ENCODE data around the gene ANK3. TPM values are rescaled to one million over a fixed set of nuclear protein-coding genes. Genes with fewer than 3 reads are reported as not detected.

ANK3 gene
- total RNA-seq, 2 experiments from 2014 or later, result 43.5 to 47.1 TPM

DNA sequence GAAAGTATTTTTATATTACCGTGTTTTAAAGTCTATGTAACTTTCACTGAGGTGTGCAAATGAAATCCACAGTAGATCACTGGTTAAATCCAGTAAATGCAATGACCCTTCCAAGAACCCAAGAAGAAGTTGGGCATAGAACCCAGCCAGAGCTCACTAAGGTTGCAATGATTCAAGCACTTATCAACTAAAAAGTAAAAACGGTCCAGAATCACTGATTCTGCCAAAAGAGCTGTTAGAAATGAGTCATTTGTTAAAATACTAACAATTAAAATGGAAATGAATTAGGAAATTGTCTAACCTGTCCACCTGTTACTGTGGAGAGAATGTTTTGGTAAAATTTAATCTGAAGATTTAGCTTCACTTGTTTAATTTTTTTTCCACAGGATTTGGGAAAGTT, 74.4 kb downstream of the ANK3 start:
- Mint-ChIP-seq H3K27me3 (no peaks in the 10 kb centered on the region), H3K36me3 (ENCODE audit: low read depth) (peaks cover 4% of the 10 kb centered on the region), H3K27ac (no peak overlapping the region), H3K9me3 (no peaks in the 10 kb centered on the region), H3K4me3 (no peak overlapping the region), H3K4me1 (peaks cover 17% of the 10 kb centered on the region)
- ChIA-PET CTCF (no interaction called here), POLR2A (no interaction called here)
- no peak for DNase-seq

DNA sequence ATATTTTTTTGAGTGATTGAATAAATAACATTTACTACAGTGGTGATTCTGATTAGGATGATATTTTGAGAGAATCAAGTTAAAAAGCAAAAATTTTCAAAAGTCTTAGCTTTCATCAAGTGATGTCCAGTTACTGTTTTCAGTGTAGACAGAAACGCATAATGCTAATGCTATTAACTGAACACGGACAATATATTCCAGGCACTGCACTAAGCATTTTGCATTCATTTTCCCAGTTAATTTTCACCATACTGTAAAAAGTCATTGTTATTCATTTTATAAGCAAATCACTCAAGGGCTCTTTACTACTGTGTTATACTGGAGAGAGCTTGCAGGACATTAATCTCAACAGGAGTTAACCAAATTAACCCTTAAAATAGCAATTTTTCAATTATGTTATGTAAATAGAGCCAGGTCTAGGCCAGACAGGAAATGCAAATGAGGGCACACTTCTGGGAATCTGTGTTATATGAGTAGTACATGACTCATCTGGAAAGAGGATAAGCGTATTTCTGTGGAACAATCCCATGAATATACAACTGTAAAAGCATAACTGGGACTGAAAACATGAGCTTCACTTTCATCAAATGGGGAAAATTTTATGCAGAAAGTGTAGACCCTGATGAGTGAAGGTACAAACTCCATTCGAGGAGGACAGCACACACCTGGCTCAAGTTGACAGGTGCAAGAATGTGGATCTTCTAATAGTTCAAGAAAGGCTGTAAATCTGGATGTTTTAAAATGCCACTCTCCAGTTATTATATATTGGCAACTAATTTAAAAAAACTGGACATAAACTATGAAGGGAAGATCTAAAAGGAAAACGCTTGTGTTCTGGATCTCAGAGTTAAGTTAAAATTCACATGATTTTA, 75.4 kb downstream of the ANK3 start:
- H3K4me3 Mint-ChIP-seq, result no peak overlapping the region
- H3K27me3 Mint-ChIP-seq, result no peaks in the 10 kb centered on the region
- H3K36me3 Mint-ChIP-seq (ENCODE audit: low read depth), result peaks cover 4% of the 10 kb centered on the region
- ChIA-PET CTCF (interaction anchor here (0.6 to 1.3 kb wide), 2 partner anchors 11 to 77 kb away, joined by 3 read pairs; no protein-coding TSS in a partner anchor), POLR2A (no interaction called here)
- peaks cover 17% of the 10 kb centered on the region for H3K4me1 Mint-ChIP-seq
- DNase-seq, result no peak
- no peak overlapping the region for H3K27ac Mint-ChIP-seq
- H3K9me3 Mint-ChIP-seq, result no peaks in the 10 kb centered on the region

DNA sequence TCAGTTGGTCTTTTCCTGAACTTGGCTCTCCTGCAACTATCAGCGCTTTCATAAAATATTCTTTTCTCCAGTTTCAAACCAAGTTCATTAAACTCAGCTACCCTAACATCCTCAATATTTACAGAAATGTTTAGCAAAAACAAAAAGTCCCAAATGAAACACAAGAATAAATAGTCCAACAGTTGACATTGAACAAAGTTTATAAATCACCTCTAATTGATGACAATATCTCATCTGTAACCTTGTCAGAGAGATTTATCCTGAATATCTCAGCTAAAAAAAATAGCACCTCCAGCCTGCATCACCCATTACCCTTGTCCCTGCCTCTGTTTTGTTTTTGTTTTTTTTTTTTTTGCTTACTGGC, 76.1 kb downstream of the ANK3 start:
- Mint-ChIP-seq H3K4me3 (no peak overlapping the region), H3K36me3 (ENCODE audit: low read depth) (peaks cover 4% of the 10 kb centered on the region), H3K4me1 (peaks cover 17% of the 10 kb centered on the region), H3K27me3 (no peaks in the 10 kb centered on the region), H3K9me3 (no peaks in the 10 kb centered on the region), H3K27ac (no peak overlapping the region)
- no peak for DNase-seq
- CTCF ChIA-PET, result interaction anchor here (1.3 kb wide), 1 partner anchor 11 kb away, joined by 3 read pairs; no protein-coding TSS in a partner anchor
- POLR2A ChIA-PET, result interaction anchor here (0.6 kb wide), 1 partner anchor 11 kb away, joined by 3 read pairs; no protein-coding TSS in a partner anchor

DNA sequence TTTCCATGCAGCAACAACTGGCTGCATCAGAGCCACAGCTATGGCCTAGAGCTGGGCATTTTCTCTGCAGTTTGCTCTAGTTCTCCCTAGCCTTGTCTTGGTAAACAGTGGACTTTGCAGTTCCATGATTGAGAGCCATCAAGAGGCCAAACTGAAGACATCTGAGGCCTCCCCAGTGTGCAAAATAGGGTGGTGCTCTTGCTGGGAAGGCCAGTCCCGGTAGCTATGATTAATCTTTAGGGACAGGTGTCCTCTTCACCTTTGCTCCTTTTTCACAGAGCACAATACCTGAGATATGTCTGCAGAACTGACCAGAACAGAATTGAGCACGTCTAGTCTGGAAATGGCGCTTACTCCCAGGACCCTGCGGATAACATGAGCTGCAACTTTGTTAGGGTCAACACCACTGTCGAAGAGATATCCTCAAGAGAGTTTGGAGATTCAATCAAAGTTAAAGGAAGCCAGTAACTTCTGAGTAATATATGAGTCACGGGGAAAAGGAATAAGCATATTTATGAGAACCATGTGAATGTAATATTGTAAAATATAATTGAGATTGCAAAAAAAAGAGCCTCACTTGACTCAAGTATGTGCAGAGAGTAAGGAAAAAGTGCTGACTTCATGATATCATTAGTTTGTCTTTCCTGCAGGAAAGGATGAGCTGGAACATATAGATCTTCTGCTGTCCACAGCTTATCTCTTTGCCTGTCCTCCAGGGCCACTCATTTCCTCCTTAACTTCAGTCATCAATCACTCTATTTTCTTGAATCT, 76.7 kb downstream of the ANK3 start:
- CTCF ChIA-PET, result interaction anchor here (1.3 to 1.5 kb wide), 2 partner anchors 11 to 12 kb away, joined by 3 to 5 read pairs; no protein-coding TSS in a partner anchor
- POLR2A ChIA-PET, result interaction anchor here (0.6 kb wide), 1 partner anchor 12 kb away, joined by 3 read pairs; no protein-coding TSS in a partner anchor
- H3K27ac Mint-ChIP-seq, result peak overlapping the region; percentile 3
- peaks cover 17% of the 10 kb centered on the region for H3K4me1 Mint-ChIP-seq
- no peak overlapping the region for H3K4me3 Mint-ChIP-seq
- no peaks in the 10 kb centered on the region for H3K9me3 Mint-ChIP-seq
- no peaks in the 10 kb centered on the region for H3K27me3 Mint-ChIP-seq
- no peak for DNase-seq
- H3K36me3 Mint-ChIP-seq (ENCODE audit: low read depth), result peaks cover 4% of the 10 kb centered on the region

DNA sequence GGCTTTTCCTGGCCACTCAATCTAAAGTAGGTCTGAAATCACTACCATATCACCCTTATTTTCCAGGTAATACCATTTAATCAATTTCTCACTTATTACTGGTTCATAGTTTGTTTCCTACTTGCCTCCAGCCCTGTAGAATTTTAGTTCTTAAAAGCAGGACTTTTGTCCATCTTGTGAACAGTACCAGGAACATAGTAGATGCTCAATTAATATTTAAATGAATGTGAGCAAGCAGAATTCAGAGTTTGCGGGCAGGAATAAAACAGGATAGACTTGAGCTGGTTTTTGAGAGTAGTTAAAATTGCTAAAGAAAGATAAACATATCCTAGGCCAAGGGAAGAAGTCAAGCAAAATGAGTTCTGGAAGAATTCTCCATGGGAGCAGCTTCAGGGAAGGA, 77.9 kb downstream of the ANK3 start:
- Mint-ChIP-seq H3K9me3 (no peaks in the 10 kb centered on the region), H3K27me3 (no peaks in the 10 kb centered on the region), H3K36me3 (ENCODE audit: low read depth) (peaks cover 6% of the 10 kb centered on the region), H3K27ac (no peak overlapping the region), H3K4me3 (no peak overlapping the region), H3K4me1 (peaks cover 17% of the 10 kb centered on the region)
- ChIA-PET POLR2A (interaction anchor here (0.7 kb wide), 1 partner anchor 9 kb away, joined by 3 read pairs; no protein-coding TSS in a partner anchor), CTCF (interaction anchor here (1.5 kb wide), 1 partner anchor 10 kb away, joined by 5 read pairs; no protein-coding TSS in a partner anchor)
- no peak for DNase-seq

DNA sequence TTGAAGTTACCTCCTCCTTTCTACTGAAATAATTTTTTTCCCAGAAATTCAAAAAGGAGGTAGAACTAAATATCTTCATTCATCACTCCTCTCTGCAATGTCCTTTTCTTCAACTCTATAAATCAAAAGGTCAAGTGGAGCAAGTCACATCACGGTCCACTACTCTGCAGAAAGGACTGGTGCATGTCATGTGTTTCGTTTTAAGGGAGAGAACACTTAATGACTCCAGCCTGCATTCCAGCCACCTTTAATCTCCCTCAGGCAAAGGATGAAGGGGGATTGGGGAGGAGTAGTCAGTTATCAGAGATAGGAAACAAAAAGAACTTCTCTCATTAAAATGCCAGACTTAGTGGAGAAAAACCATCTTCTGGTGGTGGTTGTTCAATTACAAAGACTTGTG, 78.9 kb downstream of the ANK3 start:
- H3K36me3 Mint-ChIP-seq (ENCODE audit: low read depth), result peaks cover 6% of the 10 kb centered on the region
- no peak overlapping the region for H3K27ac Mint-ChIP-seq
- no peaks in the 10 kb centered on the region for H3K9me3 Mint-ChIP-seq
- no peak overlapping the region for H3K4me3 Mint-ChIP-seq
- H3K4me1 Mint-ChIP-seq, result peaks cover 16% of the 10 kb centered on the region
- H3K27me3 Mint-ChIP-seq, result no peaks in the 10 kb centered on the region
- ChIA-PET POLR2A (no interaction called here), CTCF (no interaction called here)
- no peak for DNase-seq

DNA sequence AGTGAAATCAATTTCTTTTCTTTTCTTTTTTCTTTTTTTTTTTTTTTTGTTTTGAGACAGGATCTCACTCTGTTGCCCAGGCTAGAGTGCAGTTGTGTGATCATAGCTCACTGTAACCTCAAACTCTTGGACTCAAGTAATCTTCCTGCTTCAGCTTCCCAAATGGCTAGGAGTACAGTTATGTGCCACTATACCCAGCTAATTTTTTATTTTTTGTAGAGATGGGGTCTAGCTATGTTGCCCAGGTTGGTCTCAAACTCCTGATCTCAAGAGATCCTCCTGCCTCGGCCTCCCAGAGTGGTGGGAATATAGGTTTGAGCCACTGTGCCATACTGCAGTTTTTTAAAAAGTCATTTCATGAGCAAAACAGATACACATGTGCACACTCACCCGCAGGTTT, 79.8 kb downstream of the ANK3 start:
- Mint-ChIP-seq H3K36me3 (ENCODE audit: low read depth) (peaks cover 6% of the 10 kb centered on the region), H3K27ac (no peak overlapping the region), H3K4me1 (peaks cover 12% of the 10 kb centered on the region), H3K4me3 (no peak overlapping the region), H3K27me3 (no peaks in the 10 kb centered on the region), H3K9me3 (no peaks in the 10 kb centered on the region)
- DNase-seq, result no peak
- ChIA-PET CTCF (interaction anchor here (0.6 kb wide), 2 partner anchors 74 to 132 kb away, joined by 3 read pairs; no protein-coding TSS in a partner anchor), POLR2A (no interaction called here)

DNA sequence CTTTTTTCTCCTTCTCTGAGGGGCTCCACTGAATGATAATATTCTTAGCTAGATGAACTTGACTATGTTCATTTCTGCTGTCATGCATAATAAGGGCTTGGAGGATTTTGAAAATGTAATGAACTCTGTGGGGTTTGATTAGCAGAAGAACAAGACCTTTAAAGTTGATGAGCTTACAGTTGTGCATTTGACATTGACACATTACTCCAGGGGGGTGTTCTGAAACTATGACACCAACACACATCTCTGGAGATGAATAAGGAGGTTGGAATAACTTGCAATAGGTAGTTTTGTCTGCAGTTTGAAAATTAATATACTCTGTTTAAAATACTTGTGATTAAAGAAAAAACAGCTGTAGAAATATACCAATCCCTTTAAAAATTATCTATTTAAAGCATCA, 80.3 kb downstream of the ANK3 start:
- ChIA-PET CTCF (interaction anchor here (0.5 kb wide), 1 partner anchor 373 kb away, joined by 6 read pairs; no protein-coding TSS in a partner anchor), POLR2A (no interaction called here)
- no peak for DNase-seq
- H3K4me1 Mint-ChIP-seq, result peaks cover 7% of the 10 kb centered on the region
- no peak overlapping the region for H3K27ac Mint-ChIP-seq
- H3K36me3 Mint-ChIP-seq (ENCODE audit: low read depth), result peaks cover 6% of the 10 kb centered on the region
- H3K27me3 Mint-ChIP-seq, result no peaks in the 10 kb centered on the region
- H3K9me3 Mint-ChIP-seq, result no peaks in the 10 kb centered on the region
- no peak overlapping the region for H3K4me3 Mint-ChIP-seq

DNA sequence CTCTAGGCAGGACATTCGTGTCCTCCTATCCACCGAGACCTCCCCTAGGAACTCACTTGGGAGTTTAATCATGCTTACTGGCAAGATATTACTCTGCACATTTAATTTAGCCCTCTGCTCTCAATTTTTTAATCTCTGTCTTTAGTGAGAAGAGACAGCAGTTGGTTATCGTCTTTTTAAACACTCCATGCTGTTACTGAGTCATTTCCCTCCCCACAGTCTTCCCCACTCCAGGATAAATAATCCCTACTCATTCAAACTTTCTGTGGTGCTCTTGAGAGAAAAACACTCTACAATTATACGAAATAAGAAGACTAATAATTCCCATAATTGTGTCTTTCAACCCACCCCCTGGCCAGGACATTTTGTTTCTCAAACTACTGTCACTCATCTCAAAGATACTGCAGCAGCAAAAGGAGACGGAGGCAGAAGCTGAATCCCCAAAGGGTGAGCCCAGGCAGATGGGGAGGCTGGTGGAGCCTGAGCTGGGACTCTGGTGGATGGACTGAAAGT, 84.2 kb downstream of the ANK3 start:
- no peaks in the 10 kb centered on the region for H3K9me3 Mint-ChIP-seq
- no peaks in the 10 kb centered on the region for H3K4me1 Mint-ChIP-seq
- ChIA-PET CTCF (no interaction called here), POLR2A (no interaction called here)
- H3K36me3 Mint-ChIP-seq (ENCODE audit: low read depth), result peaks cover 2% of the 10 kb centered on the region
- no peak overlapping the region for H3K4me3 Mint-ChIP-seq
- no peak overlapping the region for H3K27ac Mint-ChIP-seq
- no peaks in the 10 kb centered on the region for H3K27me3 Mint-ChIP-seq
- DNase-seq, result no peak

DNA sequence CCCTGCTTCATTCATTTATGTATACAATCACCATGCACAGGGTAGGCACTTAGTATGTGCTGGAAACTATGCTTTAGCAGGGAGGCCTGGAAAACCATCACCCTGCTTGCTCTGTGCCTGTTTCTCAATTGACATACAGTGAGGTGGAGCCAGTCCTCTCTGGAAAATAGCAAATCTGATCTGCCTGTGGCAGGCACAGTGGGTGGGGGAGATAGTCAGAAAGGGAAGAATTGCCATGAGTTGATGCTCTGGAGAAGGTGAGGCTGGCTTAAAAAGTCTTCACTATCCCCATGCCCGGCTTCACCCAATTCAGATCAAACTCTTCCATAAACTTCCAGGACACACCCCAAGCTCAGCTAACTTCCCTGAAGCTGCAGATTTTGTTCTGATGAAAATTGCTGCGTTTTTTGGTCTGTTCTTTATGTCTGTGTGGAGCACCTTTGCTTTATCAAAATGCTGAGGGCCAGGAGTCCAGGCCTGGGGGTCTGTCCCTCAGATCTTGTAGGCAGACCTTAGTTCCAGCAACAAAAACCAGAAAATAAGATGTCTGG, 84.8 kb downstream of the ANK3 start:
- ChIA-PET POLR2A (no interaction called here), CTCF (no interaction called here)
- Mint-ChIP-seq H3K4me3 (no peak overlapping the region), H3K27me3 (no peaks in the 10 kb centered on the region), H3K27ac (no peak overlapping the region), H3K4me1 (no peaks in the 10 kb centered on the region), H3K9me3 (no peaks in the 10 kb centered on the region), H3K36me3 (ENCODE audit: low read depth) (peaks cover 2% of the 10 kb centered on the region)
- no peak for DNase-seq

DNA sequence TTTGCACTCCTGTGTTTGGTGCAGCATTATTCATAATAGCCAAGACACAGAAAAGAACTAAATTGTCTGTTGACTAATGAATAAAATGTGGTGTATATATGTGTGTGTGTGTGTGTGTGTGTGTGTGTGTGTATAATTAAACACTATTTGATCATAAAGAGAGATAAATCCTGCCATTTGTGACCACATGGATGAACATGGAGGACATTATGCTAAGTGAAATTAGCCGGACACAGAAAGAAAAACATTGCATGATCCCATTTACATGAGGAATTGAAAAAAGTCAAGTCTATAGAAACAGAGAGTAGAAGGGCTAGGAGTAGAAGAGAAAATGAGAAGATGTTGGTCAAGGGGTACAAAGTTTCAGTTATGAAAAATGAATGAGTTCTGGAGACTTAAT, 85.9 kb downstream of the ANK3 start:
- peaks cover 2% of the 10 kb centered on the region for H3K36me3 Mint-ChIP-seq (ENCODE audit: low read depth)
- CTCF ChIA-PET, result no interaction called here

DNA sequence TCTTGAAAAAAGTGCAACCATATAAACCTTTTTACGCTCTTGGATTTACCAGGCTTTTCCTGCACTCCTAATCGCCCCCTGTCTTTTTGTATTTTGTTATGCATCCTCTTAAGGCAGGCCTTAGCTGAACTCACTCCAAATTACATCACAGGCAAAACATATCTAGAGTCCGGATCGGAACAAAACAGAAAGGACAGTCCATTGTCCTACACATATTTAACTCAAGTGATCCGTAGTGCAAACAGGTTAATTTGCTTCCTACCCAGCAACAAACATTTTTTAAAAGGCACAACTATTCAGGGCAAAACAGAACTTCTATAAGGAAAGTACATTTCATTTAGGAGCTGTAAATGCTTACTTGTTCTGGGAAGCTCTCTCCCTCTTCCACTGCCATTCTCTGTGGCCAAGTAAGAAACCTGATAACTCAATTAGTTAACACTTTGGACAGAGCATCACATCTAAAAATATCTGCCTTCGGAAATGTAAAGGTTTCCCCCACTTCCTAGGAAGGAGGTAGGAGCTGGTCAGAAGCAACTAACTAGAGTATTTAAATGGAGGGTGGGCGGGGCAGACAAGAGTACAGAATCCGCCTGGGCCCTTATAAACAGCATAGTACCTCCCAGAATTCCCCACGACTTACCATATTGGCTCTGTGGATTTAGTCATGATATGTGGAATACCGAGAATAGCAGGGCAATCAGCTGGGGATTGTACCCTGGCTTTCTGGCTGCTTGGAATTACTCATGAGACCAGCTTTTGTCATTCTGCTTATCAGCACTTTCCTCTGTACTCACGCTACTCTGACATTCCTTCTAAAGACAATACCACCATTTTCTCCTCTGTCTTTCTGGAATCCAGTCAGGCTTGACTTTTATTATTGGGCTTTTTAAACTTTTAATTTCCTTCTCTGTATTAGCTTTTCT, 89.5 kb downstream of the ANK3 start:
- Mint-ChIP-seq H3K4me1 (no peaks in the 10 kb centered on the region), H3K27ac (no peak overlapping the region), H3K9me3 (no peaks in the 10 kb centered on the region), H3K36me3 (ENCODE audit: low read depth) (no peaks in the 10 kb centered on the region), H3K27me3 (no peaks in the 10 kb centered on the region), H3K4me3 (no peak overlapping the region)
- POLR2A ChIA-PET, result no interaction called here
- CTCF ChIA-PET, result interaction anchor here (0.6 kb wide), 1 partner anchor 458 kb away, joined by 3 read pairs; no protein-coding TSS in a partner anchor
- no peak for DNase-seq

More for the DNA sequence above, 85.9 kb downstream of the ANK3 start:
- H3K9me3 Mint-ChIP-seq, result no peaks in the 10 kb centered on the region
- no peak overlapping the region for H3K4me3 Mint-ChIP-seq
- no peak for DNase-seq
- H3K4me1 Mint-ChIP-seq, result no peaks in the 10 kb centered on the region
- no peak overlapping the region for H3K27ac Mint-ChIP-seq
- H3K27me3 Mint-ChIP-seq, result no peaks in the 10 kb centered on the region
- POLR2A ChIA-PET, result no interaction called here
